Immature natural killer cell (primary cell): ENCODE data around the gene SH3YL1. TPM values are rescaled to one million over a fixed set of nuclear protein-coding genes. Genes with fewer than 3 reads are reported as not detected.

ENCODE experiments used
- DNase-seq, 3 donors: peaks; one replicate each; pipeline ENCODE4 v3.0.0; 2022; ENCODE audit warnings: mixed read lengths in 1 of 3
- H3K27ac Mint-ChIP-seq, 6 donors: one replicate each; pipeline ENCODE4 v1.8.0; 2020; ENCODE audit warnings: mixed read lengths in 6 of 6, mild to moderate bottlenecking in 5 of 6, inconsistent platforms in 4 of 6, moderate library complexity in 3 of 6
- H3K27me3 Mint-ChIP-seq, 3 donors: one replicate each; pipeline ENCODE4 v1.8.0; 2020 to 2021; ENCODE audit warnings: low read depth in 3 of 3, mild to moderate bottlenecking in 3 of 3, mixed read lengths in 3 of 3, moderate library complexity in 3 of 3, inconsistent platforms in 1 of 3
- H3K36me3 Mint-ChIP-seq, 3 donors: one replicate each; pipeline ENCODE4 v1.8.0; 2020; ENCODE audit warnings: mixed read lengths in 3 of 3, inconsistent platforms in 2 of 3, mild to moderate bottlenecking in 2 of 3
- H3K4me1 Mint-ChIP-seq, 2 donors: one replicate each; pipeline ENCODE4 v1.8.0; 2020; ENCODE audit warnings: inconsistent platforms in 2 of 2, mild to moderate bottlenecking in 2 of 2, mixed read lengths in 2 of 2, moderate library complexity in 1 of 2
- H3K4me3 Mint-ChIP-seq, 5 donors: one replicate each; pipeline ENCODE4 v1.8.0; 2020; ENCODE audit warnings: mild to moderate bottlenecking in 5 of 5, mixed read lengths in 5 of 5, inconsistent platforms in 3 of 5, moderate library complexity in 3 of 5
- H3K9me3 Mint-ChIP-seq, 6 donors: one replicate each; pipeline ENCODE4 v1.8.0; 2020; ENCODE audit warnings: mild to moderate bottlenecking in 6 of 6, mixed read lengths in 6 of 6, inconsistent platforms in 4 of 6, moderate library complexity in 3 of 6
- polyA plus RNA-seq, 3 donors: library from polyadenylated mRNA; unstranded; fragments of 300-500 nt; fragmentation: Illumina TruSeq; gene quantifications; one replicate each; pipeline ENCODE4 v1.2.3, GENCODE V29; 2021

The SH3YL1 gene
- polyA plus RNA-seq, 3 donors from 2014 or later = 20.8 to 29.5 (median 23.0) TPM

DNA sequence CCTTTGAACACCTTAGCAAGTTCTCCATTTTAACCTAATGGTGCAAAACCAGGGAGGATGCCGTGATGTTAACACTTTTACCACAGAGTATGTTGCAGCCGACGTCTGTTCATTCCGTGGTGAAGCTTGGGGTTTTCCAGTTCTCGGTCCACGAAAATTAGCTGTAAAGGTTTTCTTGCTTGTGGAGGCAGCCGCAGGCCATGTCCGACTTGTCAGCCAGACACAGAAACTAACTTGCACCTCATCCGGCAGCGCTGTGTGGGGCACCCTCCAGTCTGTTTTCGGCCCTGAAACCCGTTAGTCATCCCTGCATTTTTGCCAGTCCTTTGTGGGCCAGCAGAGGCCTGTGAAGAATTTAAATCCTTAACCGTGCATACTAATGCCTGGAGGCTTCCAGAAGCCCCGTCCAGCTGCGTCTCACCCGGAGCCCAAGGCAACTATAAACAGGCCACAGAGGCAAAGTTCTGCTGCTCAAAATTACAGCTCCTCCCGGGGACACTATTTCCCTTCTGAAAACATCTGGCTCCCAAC, 70.6 kb downstream of the SH3YL1 start:
- H3K9me3 Mint-ChIP-seq = peaks cover 0 to 3% (median 1%) of the 10 kb centered on the region in 6 donors
- H3K4me1 Mint-ChIP-seq = peaks cover 46 to 66% of the 10 kb centered on the region in 2 donors
- DNase-seq = peak; percentile 90 to 91 (median 90)
- peak overlapping the region; percentile 83 to 95 (median 90) for H3K27ac Mint-ChIP-seq
- H3K27me3 Mint-ChIP-seq = peaks cover 6 to 10% (median 8%) of the 10 kb centered on the region in 3 donors
- peak overlapping the region; percentile 67 to 76 (median 71) for H3K4me3 Mint-ChIP-seq
- peaks cover 0 to 3% (median 3%) of the 10 kb centered on the region in 3 donors for H3K36me3 Mint-ChIP-seq

DNA sequence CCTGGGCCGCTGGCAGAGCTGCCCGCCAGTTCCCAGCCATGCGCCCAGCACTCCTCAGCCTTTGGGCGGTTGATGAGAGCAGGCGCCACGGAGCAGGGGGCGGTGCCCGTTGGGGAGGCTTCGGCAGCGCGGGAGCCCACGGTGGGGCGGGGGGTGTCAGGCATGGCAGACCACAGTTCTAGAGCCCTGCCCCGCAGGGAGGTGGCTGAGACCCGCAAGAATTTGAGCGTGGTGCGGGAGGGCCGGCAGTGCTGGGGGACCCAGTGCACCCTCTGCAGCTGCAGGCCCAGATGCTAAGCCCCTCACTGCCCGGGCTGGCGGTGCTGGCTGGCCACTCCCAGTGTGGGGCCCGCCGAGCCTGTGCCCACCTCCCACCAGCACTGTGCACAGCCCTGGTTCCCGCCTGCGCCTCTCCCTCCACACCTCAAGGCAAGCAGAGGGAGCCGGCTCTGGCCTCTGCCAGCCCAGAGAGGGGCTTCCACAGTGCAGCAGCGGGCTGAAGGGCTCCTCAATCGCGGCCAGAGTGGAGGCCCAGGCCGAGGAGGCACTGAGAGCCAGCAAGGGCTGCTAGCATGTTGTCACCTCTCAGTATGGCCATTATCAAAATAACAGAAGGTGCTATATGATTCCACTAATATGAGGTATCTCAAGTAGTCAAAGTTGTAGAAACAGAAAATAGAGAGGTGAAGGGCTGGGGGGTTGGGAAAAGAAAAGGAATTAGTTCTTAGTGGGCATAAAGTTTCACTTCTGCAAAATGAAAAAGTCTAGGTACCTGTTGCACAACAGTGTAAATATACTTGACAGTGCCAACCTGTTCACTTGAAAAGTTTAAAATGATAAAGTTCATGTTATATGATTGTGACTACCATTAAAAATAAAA, 72.3 kb downstream of the SH3YL1 start:
- Mint-ChIP-seq H3K27ac (peak overlapping the region in 4 of 6 donors; percentile 28 to 83 (median 65)), H3K27me3 (peaks cover 6 to 10% (median 8%) of the 10 kb centered on the region in 3 donors), H3K4me1 (peaks cover 46 to 63% of the 10 kb centered on the region in 2 donors), H3K36me3 (peaks cover 3 to 12% (median 8%) of the 10 kb centered on the region in 3 donors), H3K4me3 (no peak overlapping the region), H3K9me3 (peaks cover 0 to 17% (median 8%) of the 10 kb centered on the region in 6 donors)
- DNase-seq = no peak

DNA sequence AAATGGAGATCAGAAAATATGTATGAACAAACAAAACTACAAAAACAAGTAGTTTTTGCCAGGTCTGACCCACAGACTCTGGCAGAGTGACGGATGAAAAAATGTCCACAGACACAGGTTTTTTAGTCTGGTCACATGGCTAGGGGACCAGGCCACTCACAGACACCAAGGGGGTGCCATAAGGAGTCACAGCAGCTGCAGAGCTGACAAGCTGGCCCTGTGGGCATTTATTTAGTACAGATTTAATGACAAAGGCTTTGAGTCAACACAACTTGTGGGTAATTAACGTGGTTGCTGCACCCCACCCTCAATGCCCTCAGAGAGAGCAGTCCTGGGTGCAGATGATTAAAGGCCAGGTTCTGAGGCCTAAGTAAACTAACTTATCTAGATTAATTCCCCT, 76.0 kb downstream of the SH3YL1 start:
- Mint-ChIP-seq H3K27me3 (peaks cover under 1 to 5% (median 3%) of the 10 kb centered on the region in 3 donors), H3K9me3 (peaks cover 0 to 21% (median 9%) of the 10 kb centered on the region in 6 donors), H3K27ac (no peak overlapping the region), H3K4me1 (peaks cover 25 to 55% of the 10 kb centered on the region in 2 donors), H3K4me3 (peak overlapping the region in 1 of 5 donors; percentile 52), H3K36me3 (peaks cover 3 to 18% (median 10%) of the 10 kb centered on the region in 3 donors)
- no peak for DNase-seq

DNA sequence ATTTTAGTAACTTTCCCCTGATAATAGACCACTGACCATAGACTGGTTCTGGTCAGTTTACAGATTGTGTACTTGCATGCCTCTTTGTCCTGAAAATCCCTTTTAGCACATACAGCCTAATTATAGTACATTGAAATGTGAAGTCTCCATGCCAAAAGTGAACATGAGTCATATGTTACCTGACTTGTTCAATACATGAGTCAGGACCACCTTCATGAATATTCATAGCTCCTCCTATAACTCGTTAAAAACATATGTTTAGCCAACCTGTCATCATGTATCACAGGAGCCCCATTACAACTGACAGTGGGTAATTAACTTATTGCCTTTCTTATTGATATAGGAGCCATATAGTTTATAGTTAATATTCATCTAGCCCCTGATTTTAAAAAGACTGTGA, 78.6 kb downstream of the SH3YL1 start:
- Mint-ChIP-seq H3K4me3 (no peak overlapping the region), H3K27ac (no peak overlapping the region), H3K9me3 (peaks cover 0 to 22% (median 9%) of the 10 kb centered on the region in 6 donors), H3K27me3 (peaks cover 0 to 5% (median 2%) of the 10 kb centered on the region in 3 donors), H3K4me1 (peaks cover 20 to 49% of the 10 kb centered on the region in 2 donors), H3K36me3 (peaks cover 3 to 20% (median 16%) of the 10 kb centered on the region in 3 donors)
- no peak for DNase-seq

DNA sequence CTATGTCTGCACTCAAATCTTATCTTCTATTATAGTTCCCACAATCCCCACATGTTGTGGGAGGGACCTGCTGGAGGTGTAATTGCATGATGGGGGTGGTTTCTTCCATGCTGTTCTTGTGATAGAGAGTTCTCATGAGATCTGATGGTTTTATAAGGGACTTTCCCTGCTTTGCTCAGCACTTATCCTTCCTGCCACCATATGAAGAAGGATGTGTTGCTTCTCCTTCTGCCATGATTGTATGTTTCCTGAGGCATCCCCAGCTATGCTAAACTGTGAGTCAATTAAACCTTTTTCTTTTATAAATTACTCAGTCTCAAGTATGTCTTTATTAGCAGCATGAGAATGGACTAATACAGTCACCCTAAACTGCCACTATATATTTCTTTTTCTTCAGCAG, 79.1 kb downstream of the SH3YL1 start:
- no peak for DNase-seq
- Mint-ChIP-seq H3K4me3 (no peak overlapping the region), H3K36me3 (peaks cover 3 to 20% (median 16%) of the 10 kb centered on the region in 3 donors), H3K27ac (peak overlapping the region in 2 of 6 donors; percentile 38 to 52), H3K9me3 (peaks cover 0 to 22% (median 9%) of the 10 kb centered on the region in 6 donors), H3K27me3 (peaks cover 0 to 5% (median 2%) of the 10 kb centered on the region in 3 donors), H3K4me1 (peaks cover 25 to 49% of the 10 kb centered on the region in 2 donors)

DNA sequence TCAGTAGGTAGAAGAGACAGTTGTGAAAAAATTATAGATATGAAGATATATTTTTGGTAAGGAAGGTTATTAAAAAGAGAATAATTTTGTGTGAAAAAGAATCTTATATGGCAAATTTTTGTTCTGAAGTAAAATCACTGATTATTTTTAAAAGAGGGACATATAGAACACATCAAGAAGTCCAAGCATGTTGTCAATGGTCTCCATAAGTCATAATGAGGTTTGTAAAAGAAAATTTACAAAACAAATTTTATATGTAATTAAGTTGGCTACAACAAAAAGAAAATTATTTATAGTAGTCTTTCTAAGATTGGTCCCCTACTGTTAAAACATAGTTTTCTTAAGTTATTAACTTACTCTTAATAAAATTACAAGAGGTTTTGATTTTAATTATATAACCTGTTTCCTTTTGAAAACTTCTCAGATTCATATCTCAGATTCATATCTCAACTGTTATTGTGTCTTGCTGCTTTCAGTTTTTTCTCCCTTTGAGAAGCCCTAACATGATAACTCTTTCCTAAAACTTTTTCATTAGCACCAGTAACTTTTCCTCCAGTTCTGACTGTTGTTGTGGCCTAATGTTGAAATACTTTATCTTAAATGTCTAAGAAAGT, 81.2 kb downstream of the SH3YL1 start:
- Mint-ChIP-seq H3K4me3 (peak overlapping the region in 1 of 5 donors; percentile 52), H3K27ac (peak overlapping the region in 1 of 6 donors; percentile 50), H3K4me1 (peaks cover 37 to 61% of the 10 kb centered on the region in 2 donors), H3K9me3 (peaks cover 0 to 15% (median 7%) of the 10 kb centered on the region in 6 donors), H3K27me3 (peaks cover 0 to 9% (median 2%) of the 10 kb centered on the region in 3 donors), H3K36me3 (peaks cover 3 to 14% (median 12%) of the 10 kb centered on the region in 3 donors)
- DNase-seq = no peak

DNA sequence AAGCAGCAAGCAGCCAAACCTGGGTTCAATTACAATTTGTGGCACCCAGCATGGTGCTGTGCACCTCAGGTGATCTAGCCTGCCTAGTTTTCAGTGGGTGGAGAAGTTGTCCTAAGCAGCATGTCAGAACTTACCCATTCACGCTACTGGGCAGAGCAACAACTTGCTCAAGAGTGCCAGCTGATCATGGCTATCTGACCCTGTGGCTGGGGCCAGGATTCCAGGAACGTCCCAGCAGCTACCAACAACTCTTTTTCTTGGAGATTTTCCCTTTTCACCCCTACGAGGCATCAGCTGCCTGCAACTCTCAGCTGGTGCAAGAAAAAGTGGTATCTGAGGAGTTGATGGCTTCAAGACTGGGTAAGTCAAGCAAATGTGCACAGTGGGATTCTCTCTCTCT, 83.5 kb downstream of the SH3YL1 start:
- DNase-seq = no peak
- Mint-ChIP-seq H3K27ac (peak overlapping the region in 2 of 6 donors; percentile 13 to 51), H3K36me3 (peaks cover 0 to 9% (median 4%) of the 10 kb centered on the region in 3 donors), H3K4me3 (no peak overlapping the region), H3K27me3 (peaks cover 2 to 5% (median 5%) of the 10 kb centered on the region in 3 donors), H3K9me3 (peaks cover 0 to 4% (median 3%) of the 10 kb centered on the region in 6 donors), H3K4me1 (peaks cover 59 to 77% of the 10 kb centered on the region in 2 donors)

DNA sequence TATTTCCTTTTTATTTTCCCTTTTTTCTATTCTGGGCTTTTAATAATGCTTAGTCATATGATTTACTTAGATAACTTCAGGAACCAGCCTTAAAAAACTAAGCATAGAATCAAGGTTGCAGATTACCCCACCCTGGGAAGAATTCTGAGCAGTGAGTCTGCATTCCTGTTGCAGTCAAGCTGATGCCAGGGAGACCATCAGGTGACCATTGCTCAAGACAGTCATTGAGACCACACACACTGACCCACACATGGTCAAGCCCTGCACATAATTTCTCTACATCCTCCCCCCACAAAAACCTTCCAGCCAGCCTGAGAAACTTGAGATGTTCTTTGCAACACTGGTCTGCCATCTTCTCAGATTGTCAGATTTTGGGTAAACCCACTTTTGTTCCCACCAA, 83.9 kb downstream of the SH3YL1 start:
- DNase-seq = no peak
- peak overlapping the region in 1 of 5 donors; percentile 22 for H3K4me3 Mint-ChIP-seq
- H3K36me3 Mint-ChIP-seq = peaks cover 0 to 9% (median 4%) of the 10 kb centered on the region in 3 donors
- peaks cover 2 to 5% (median 5%) of the 10 kb centered on the region in 3 donors for H3K27me3 Mint-ChIP-seq
- H3K27ac Mint-ChIP-seq = peak overlapping the region in 2 of 6 donors; percentile 13 to 51
- peaks cover 0 to 4% (median 3%) of the 10 kb centered on the region in 6 donors for H3K9me3 Mint-ChIP-seq
- H3K4me1 Mint-ChIP-seq = peaks cover 63 to 77% of the 10 kb centered on the region in 2 donors

DNA sequence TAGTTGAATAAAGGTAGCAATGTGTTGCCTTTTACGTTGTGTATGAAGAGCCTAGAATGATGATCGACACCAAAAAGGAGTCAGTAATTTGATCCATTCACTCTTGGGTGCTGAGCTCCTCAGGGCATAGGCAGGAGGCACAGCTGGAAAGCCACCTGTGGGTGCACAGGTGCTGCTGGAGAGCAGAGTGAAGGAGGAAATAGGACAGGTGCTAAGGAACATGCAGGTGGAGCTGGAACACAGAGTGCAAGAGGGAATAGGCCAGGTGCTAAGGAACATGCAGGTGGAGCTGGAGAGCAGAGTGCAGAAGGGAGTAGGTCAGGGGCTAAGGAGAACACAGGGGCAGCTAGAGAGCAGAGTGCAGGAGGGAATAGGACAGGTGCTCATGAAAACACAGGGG, 86.1 kb downstream of the SH3YL1 start:
- Mint-ChIP-seq H3K36me3 (peaks cover 0 to 6% (median under 1%) of the 10 kb centered on the region in 3 donors), H3K27ac (peak overlapping the region in 5 of 6 donors; percentile 78 to 95 (median 85)), H3K4me1 (peaks cover 53 to 60% of the 10 kb centered on the region in 2 donors), H3K9me3 (peaks cover 0 to under 1% (median 0%) of the 10 kb centered on the region in 6 donors), H3K27me3 (peaks cover 2 to 5% (median 5%) of the 10 kb centered on the region in 3 donors), H3K4me3 (peak overlapping the region; percentile 70 to 79 (median 76))
- DNase-seq = no peak

DNA sequence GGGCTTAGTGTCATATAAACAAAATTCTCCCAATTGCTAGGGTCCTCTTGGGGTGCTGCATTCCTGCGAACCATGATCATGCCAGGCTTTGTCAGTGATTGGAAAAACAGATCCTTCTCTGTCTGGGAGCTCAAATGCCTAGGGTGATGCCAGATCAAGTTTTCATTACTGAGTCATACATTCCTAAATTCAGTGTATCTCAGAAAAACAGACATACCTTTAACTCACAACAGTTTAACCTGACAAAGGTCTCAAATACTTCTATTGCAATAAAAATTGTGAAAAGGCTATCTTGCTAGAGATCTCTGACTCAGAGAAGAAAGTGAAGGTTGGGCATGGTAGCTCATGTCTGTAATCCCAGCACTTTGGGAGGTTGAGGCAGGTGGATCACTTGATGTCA, 86.9 kb downstream of the SH3YL1 start:
- H3K4me1 Mint-ChIP-seq = peaks cover 56 to 63% of the 10 kb centered on the region in 2 donors
- peak overlapping the region; percentile 70 to 79 (median 76) for H3K4me3 Mint-ChIP-seq
- H3K9me3 Mint-ChIP-seq = no peaks in the 10 kb centered on the region

DNA sequence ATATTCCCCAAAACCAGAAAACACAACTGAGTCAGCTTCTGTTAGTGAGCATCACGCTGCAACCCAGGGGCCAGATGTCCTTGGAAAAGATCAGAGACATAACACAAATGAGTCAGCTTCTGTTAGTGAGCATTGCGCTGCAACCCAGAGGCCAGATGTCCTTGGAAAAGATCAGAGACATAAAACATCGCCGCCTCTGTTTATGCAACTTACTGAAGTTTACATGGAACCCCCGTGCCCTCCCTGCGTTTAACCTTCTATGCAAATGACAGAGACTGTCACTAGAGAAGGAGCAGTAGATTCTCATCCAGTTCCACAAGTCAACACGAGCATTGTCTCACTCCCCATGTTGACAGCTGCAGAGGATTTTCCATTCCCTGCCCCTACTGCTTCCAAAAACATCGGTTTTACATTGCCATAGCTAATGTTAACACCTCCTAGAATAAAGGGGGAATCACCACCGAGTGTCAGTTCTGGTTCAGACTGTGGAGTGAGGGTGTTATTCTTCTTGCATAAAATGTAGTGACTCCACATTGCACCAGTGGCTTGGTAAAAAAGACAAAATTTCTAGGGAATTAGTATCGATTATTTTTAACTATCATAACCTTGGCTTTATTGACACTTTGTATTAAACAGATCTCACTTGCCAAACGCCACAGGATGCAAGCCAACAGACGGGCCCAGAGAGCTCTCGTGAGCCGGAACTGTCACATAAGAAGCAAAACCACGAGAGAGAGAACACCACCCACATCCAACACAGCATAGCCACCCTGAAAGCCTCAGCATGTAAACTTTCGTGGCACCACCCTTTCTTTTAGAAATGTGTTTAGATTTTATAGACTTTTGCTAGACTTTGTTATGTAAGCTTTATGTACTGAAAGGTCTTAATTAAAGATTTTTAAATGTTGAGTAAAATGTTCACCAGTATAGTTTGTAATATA, 87.7 kb downstream of the SH3YL1 start:
- Mint-ChIP-seq H3K36me3 (peaks cover 0 to 5% (median 0%) of the 10 kb centered on the region in 3 donors), H3K4me1 (peaks cover 56 to 62% of the 10 kb centered on the region in 2 donors), H3K27me3 (peaks cover 2 to 5% (median 5%) of the 10 kb centered on the region in 3 donors), H3K9me3 (no peaks in the 10 kb centered on the region), H3K27ac (peak overlapping the region; percentile 75 to 95 (median 82)), H3K4me3 (peak overlapping the region; percentile 70 to 79 (median 76))
- DNase-seq = peak; percentile 77 to 82 (median 80)

More for the DNA sequence above, 86.9 kb downstream of the SH3YL1 start:
- peak overlapping the region; percentile 72 to 95 (median 85) for H3K27ac Mint-ChIP-seq
- H3K27me3 Mint-ChIP-seq = peaks cover 2 to 5% (median 5%) of the 10 kb centered on the region in 3 donors
- peaks cover 0 to 5% (median 0%) of the 10 kb centered on the region in 3 donors for H3K36me3 Mint-ChIP-seq
- no peak for DNase-seq

DNA sequence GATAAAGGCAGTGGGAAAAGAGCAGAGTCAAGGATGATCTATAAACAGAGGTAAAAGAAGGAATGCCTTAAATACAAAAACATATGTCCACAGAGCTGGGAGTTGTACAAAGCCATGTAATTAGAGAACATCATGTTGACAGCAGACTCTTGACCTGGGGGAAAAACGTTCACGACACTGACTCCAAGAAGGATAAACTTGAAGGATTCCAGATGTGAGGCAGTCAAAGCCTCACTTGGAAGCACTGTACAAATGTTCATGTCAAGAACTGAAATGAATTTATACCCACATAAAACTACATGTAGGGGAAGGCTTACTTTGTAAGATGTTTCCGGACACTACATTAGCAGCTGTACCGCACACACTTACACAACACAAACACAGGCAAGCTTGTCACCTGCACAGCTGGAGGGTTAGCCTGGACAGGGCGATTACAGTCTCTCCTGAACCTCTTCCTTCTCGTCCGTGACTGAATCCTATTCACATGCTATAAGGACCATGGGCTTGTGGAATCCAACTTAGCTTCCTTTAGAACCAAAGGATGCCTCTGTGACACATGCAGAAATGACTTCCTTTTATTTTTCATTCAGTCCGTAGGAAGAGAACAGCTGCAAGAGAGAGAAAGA, 88.6 kb downstream of the SH3YL1 start:
- peaks cover 51 to 53% of the 10 kb centered on the region in 2 donors for H3K4me1 Mint-ChIP-seq
- H3K9me3 Mint-ChIP-seq = no peaks in the 10 kb centered on the region
- peak overlapping the region; percentile 70 to 79 (median 76) for H3K4me3 Mint-ChIP-seq
- H3K27ac Mint-ChIP-seq = peak overlapping the region; percentile 75 to 95 (median 82)
- peaks cover 0 to 7% (median 5%) of the 10 kb centered on the region in 3 donors for H3K27me3 Mint-ChIP-seq
- no peaks in the 10 kb centered on the region for H3K36me3 Mint-ChIP-seq
- DNase-seq = no peak
